Stimulated activated CD8-positive, alpha-beta memory T cell treated with anti-CD3 and anti-CD28 coated beads, Interleukin-4, amount 100 ng/mL, for 1 hour (primary cell): ENCODE measurements around the gene UGT1A9.
"Not testable (repeated sequence)": the region's sequence is repeated elsewhere in the genome, so short reads cannot be mapped to it uniquely, and the experiment has no call there.

ENCODE experiments used
- DNase-seq, 2 donors: peaks; one replicate each; pipeline ENCODE4 v3.0.0-alpha.2; 2020; ENCODE audit warnings: low read depth in 2 of 2, low spot score in 1 of 2

UGT1A9 gene

GRCh38 chr2:233671290-233672161 is at the start of gene UGT1A9:
Gene UGT1A9 (plus strand): TSS chr2:233671898. CDS start chr2:233671935, 37 bp downstream.
- DNase-seq, result no peak

- DNase-seq, result no peak
Measured at GRCh38 chr2:233627331-233628025, 44.2 kb upstream of the UGT1A9 start.

GRCh38 chr2:233636306-233636705 is 35.4 kb upstream of the UGT1A9 start, which contains the start of gene UGT1A10:
Gene UGT1A10 (plus strand): TSS chr2:233636448. CDS start chr2:233636523, 75 bp downstream.
- not testable (repeated sequence) for DNase-seq

- DNase-seq, result no peak
Measured at GRCh38 chr2:233638836-233639235, 32.9 kb upstream of the UGT1A9 start.

GRCh38 chr2:233639860-233640259 is 31.8 kb upstream of the UGT1A9 start:
- no peak for DNase-seq

- DNase-seq, result no peak
Measured at GRCh38 chr2:233643128-233643527, 28.6 kb upstream of the UGT1A9 start.

GRCh38 chr2:233646033-233646432 is 25.7 kb upstream of the UGT1A9 start:
- DNase-seq, result not testable (repeated sequence)

GRCh38 chr2:233650981-233651380 is 20.7 kb upstream of the UGT1A9 start:
- no peak for DNase-seq

- no peak for DNase-seq
Measured at GRCh38 chr2:233651430-233651829, 20.3 kb upstream of the UGT1A9 start.

- no peak for DNase-seq
Measured at GRCh38 chr2:233654501-233654900, 17.2 kb upstream of the UGT1A9 start.

- no peak for DNase-seq
Measured at GRCh38 chr2:233655043-233655442, 16.7 kb upstream of the UGT1A9 start.

GRCh38 chr2:233655943-233656342 is 15.8 kb upstream of the UGT1A9 start:
- not testable (repeated sequence) for DNase-seq

GRCh38 chr2:233656443-233656842 is 15.3 kb upstream of the UGT1A9 start:
- DNase-seq, result no peak

- DNase-seq, result no peak
Measured at GRCh38 chr2:233658610-233659009, 13.1 kb upstream of the UGT1A9 start.

- DNase-seq, result no peak
Measured at GRCh38 chr2:233663911-233664310, 7.8 kb upstream of the UGT1A9 start.

- no peak for DNase-seq
Measured at GRCh38 chr2:233668605-233669260, 3.0 kb upstream of the UGT1A9 start.

GRCh38 chr2:233672886-233673285 is 1.2 kb downstream of the UGT1A9 start:
- no peak for DNase-seq

GRCh38 chr2:233673896-233674295 is 2.2 kb downstream of the UGT1A9 start:
- no peak for DNase-seq

GRCh38 chr2:233674314-233674713 is 2.6 kb downstream of the UGT1A9 start:
- no peak for DNase-seq

- DNase-seq, result no peak
Measured at GRCh38 chr2:233674995-233675394, 3.3 kb downstream of the UGT1A9 start.

- no peak for DNase-seq
Measured at GRCh38 chr2:233676046-233676445, 4.3 kb downstream of the UGT1A9 start.

GRCh38 chr2:233679196-233679595 is 7.5 kb downstream of the UGT1A9 start:
- DNase-seq, result no peak
